ENCODE data around the gene LMO7. TPM values are rescaled to one million over a fixed set of nuclear protein-coding genes. Genes with fewer than 3 reads are reported as not detected.
"Not testable (repeated sequence)": the region's sequence is repeated elsewhere in the genome, so short reads cannot be mapped to it uniquely, and the experiment has no call there.

Gene LMO7
- total and polyA plus RNA-seq, 8 donors = 14.7 to 50.4 (median 29.1) TPM

GRCh38 chr13:75691183-75691582, 55.1 kb downstream of the LMO7 start:
- Histone ChIP-seq H3K27ac (no peak overlapping the region), H3K4me1 (peaks cover 0 to 3% (median 0%) of the 10 kb centered on the region in 3 donors), H3K27me3 (no peaks in the 10 kb centered on the region), H3K36me3 (no peaks in the 10 kb centered on the region), H3K4me3 (no peak overlapping the region), H3K9me3 (no peaks in the 10 kb centered on the region)
- FAIRE-seq (no peak), ATAC-seq (peak in 3 of 4 donors; percentile 23 to 60 (median 39)), DNase-seq (no peak)
- intact Hi-C loops (cut with DNase I) = loop anchor here in 2 of 3 donors (5.0 to 10.0 kb wide), 5 partner anchors 114 to 781 kb away; no protein-coding TSS in a partner anchor
- TF ChIP-seq CTCF (IDR thresholded peaks at IDR 0.05) = no peak
- WGBS, 2 donors = 80 to 100% methylated on average over 1 of the region's 1 CpG

- H3K4me1 ChIP-seq = peaks cover 0 to 3% (median 0%) of the 10 kb centered on the region in 3 donors
- no peaks in the 10 kb centered on the region for H3K36me3 ChIP-seq
- WGBS, 2 donors = 85 to 87% methylated on average over 2 of the region's 2 CpGs
- H3K27ac ChIP-seq = no peak overlapping the region
- H3K4me3 ChIP-seq = no peak overlapping the region
- ATAC-seq = no peak
- H3K9me3 ChIP-seq = no peaks in the 10 kb centered on the region
- FAIRE-seq = no peak
- DNase-seq = no peak
- intact Hi-C loops (cut with DNase I) = loop anchor here in 2 of 3 donors (5.0 to 10.0 kb wide), 5 partner anchors 112 to 779 kb away; no protein-coding TSS in a partner anchor
- TF ChIP-seq CTCF (IDR thresholded peaks at IDR 0.05) = no peak
- no peaks in the 10 kb centered on the region for H3K27me3 ChIP-seq
Observed at GRCh38 chr13:75693227-75693626, 57.1 kb downstream of the LMO7 start.

DNA sequence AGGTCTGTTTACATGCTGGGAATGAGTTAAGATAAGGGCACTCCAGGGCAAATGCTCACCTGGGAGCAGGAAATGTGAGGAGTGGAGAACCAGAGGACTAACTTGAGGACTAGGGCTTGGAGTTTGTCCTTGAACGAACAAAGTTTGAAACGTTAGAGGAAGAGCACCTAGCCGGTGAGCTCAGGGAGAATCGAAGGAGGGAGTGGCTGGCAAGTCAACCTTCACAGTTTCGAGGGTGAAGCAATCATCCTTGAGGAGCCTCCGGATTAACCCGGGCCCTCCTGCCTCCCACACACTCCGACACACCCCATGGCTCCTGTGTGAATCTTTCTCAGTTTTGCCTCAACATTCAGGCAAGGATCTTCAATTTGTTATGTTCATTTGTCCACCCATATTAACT, 58.6 kb downstream of the LMO7 start:
- Histone ChIP-seq H3K9me3 (no peaks in the 10 kb centered on the region), H3K36me3 (no peaks in the 10 kb centered on the region), H3K4me1 (peaks cover 0 to 3% (median 0%) of the 10 kb centered on the region in 3 donors), H3K4me3 (no peak overlapping the region), H3K27me3 (no peaks in the 10 kb centered on the region), H3K27ac (no peak overlapping the region)
- DNase-seq (no peak), FAIRE-seq (no peak), ATAC-seq (peak; percentile 23 to 58 (median 46))
- intact Hi-C loops (cut with DNase I) = loop anchor here in 2 of 3 donors (5.0 to 10.0 kb wide), 5 partner anchors 110 to 778 kb away; no protein-coding TSS in a partner anchor
- no peak for TF ChIP-seq CTCF (IDR thresholded peaks at IDR 0.05)
- WGBS, 2 donors = 41 to 48% methylated on average over 8 of the region's 8 CpGs

DNA sequence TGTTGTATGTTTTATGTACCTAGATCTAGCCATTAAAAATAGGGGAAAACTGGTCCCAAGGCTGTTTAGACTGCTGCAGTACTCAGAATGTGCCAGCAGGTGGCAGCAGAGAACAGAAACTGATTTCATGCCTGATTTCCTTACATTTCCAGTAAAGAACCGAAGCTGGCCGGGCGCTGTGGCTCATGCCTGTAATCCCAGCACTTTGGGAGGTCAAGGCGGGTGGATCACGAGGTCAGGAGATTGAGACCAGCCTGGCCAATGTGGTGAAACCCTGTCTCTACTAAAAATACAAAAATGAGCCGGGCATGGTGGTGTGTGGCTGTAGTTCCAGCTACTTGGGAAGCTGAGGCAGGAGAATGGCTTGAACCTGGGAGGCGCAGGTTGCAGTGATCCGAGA, 59.8 kb downstream of the LMO7 start:
- H3K27ac ChIP-seq, H3K9me3 ChIP-seq, H3K27me3 ChIP-seq, H3K4me1 ChIP-seq, FAIRE-seq, H3K4me3 ChIP-seq, H3K36me3 ChIP-seq: not testable (repeated sequence)
- ATAC-seq = peak; percentile 84 to 95 (median 92)
- peak; percentile 88 to 93 (median 92) for TF ChIP-seq CTCF (IDR thresholded peaks at IDR 0.05)
- intact Hi-C loops (cut with DNase I) = loop anchor here in 2 of 3 donors (10.0 kb wide), 3 partner anchors 109 to 319 kb away; no protein-coding TSS in a partner anchor
- 17 to 19% methylated on average over 8 of the region's 8 CpGs for WGBS, 2 donors
- peak; percentile 39 to 94 (median 80) for DNase-seq

DNA sequence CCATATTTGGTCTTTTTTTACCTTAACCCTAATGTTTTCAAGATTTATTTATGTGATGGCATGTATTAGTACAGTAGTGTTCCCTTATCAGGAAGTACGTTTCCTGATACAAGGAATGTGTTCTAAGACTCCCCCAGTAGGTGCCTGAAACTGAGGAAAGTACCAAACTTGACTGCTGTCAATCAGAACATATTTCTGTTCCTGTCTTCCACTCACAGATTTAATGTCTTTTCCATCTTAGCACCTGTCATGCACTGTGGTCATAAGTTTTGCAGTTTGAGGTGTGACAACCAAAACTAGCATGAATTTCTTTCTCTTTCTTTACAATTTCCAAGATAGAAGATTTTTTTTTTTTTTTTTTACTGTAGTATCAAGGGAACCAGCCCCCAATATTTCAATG, 62.9 kb downstream of the LMO7 start:
- Histone ChIP-seq H3K9me3 (no peaks in the 10 kb centered on the region), H3K27ac (no peak overlapping the region), H3K27me3 (no peaks in the 10 kb centered on the region), H3K36me3 (no peaks in the 10 kb centered on the region), H3K4me1 (no peaks in the 10 kb centered on the region), H3K4me3 (no peak overlapping the region)
- no peak for TF ChIP-seq CTCF (IDR thresholded peaks at IDR 0.05)
- no peak for ATAC-seq
- intact Hi-C loops (cut with DNase I) = loop anchor here in 2 of 3 donors (10.0 kb wide), 3 partner anchors 106 to 316 kb away; no protein-coding TSS in a partner anchor
- 79 to 85% methylated on average over 1 of the region's 1 CpG for WGBS, 2 donors
- no peak for FAIRE-seq
- DNase-seq = no peak

GRCh38 chr13:75699717-75700116, 63.6 kb downstream of the LMO7 start:
- not testable (repeated sequence) for H3K4me3 ChIP-seq
- WGBS, 2 donors = 94 to 99% methylated on average over 7 of the region's 7 CpGs

More at GRCh38 chr13:75699717-75700116, 63.6 kb downstream of the LMO7 start:
- ATAC-seq, H3K36me3 ChIP-seq, H3K4me1 ChIP-seq, H3K27me3 ChIP-seq, H3K27ac ChIP-seq, FAIRE-seq, H3K9me3 ChIP-seq, DNase-seq: not testable (repeated sequence)
- intact Hi-C loops (cut with DNase I) = loop anchor here in 2 of 3 donors (10.0 kb wide), 3 partner anchors 105 to 315 kb away; no protein-coding TSS in a partner anchor

All from pancreas (tissue), 10 donors.